AG09319 (cell line): ENCODE measurements around the gene TANGO6.

Source experiments
- DNase-seq: peaks from one replicate; pipeline ENCODE4 v3.0.0-alpha.2; 2010; ENCODE audit warnings: low read depth; ENCODE audit errors: extremely low read depth
- CTCF ChIP-seq: IDR thresholded peaks from 2 replicates; pipeline ENCODE4 v1.5.1; 2011; ENCODE audit warnings: low read depth, mild to moderate bottlenecking, inconsistent platforms, low read length, moderate library complexity

TANGO6 gene

GRCh38 chr16:68995011-68995504 lies 151.7 kb downstream of the TANGO6 start:
- DNase-seq: no peak
- peak; percentile 23 for TF ChIP-seq CTCF

GRCh38 chr16:68997564-68997963 lies 154.2 kb downstream of the TANGO6 start:
- no peak for DNase-seq
- no peak for TF ChIP-seq CTCF

GRCh38 chr16:68999114-68999513 lies 155.8 kb downstream of the TANGO6 start:
- TF ChIP-seq CTCF: no peak
- no peak for DNase-seq

GRCh38 chr16:69003500-69003899 lies 160.2 kb downstream of the TANGO6 start:
- DNase-seq: no peak
- no peak for TF ChIP-seq CTCF

- DNase-seq: no peak
- no peak for TF ChIP-seq CTCF
Observed at GRCh38 chr16:69005641-69006355, 162.5 kb downstream of the TANGO6 start.

GRCh38 chr16:69012906-69013305 lies 169.6 kb downstream of the TANGO6 start:
- TF ChIP-seq CTCF: no peak
- DNase-seq: no peak

- DNase-seq: no peak
- TF ChIP-seq CTCF: no peak
Observed at GRCh38 chr16:69013991-69014390, 170.7 kb downstream of the TANGO6 start.
